GM18868 (cell line): Measurements from ENCODE around the gene SERTAD2.

Source experiments
- ATAC-seq: cut with Tn5 transposase; IDR thresholded peaks from one replicate; pipeline ENCODE4 v1.9.1; 2021; ENCODE audit warnings: mild to moderate bottlenecking, moderate library complexity; ENCODE audit not compliant: unreplicated experiment

The SERTAD2 gene

GRCh38 chr2:64609942-64610281, 43.8 kb downstream of the SERTAD2 start:
- no peak for ATAC-seq

- peak; percentile 27 for ATAC-seq
These were observed 44.3 kb downstream of the SERTAD2 start for GRCh38 chr2:64609227-64609941.

- ATAC-seq = no peak
These were observed 44.9 kb downstream of the SERTAD2 start for GRCh38 chr2:64608867-64609226.

GRCh38 chr2:64607381-64608304, 46.1 kb downstream of the SERTAD2 start:
- ATAC-seq = no peak

- ATAC-seq = peak; percentile 85
These were observed 47.0 kb downstream of the SERTAD2 start for GRCh38 chr2:64606479-64607363.

GRCh38 chr2:64605991-64606478, 47.7 kb downstream of the SERTAD2 start:
- ATAC-seq = no peak

GRCh38 chr2:64605026-64605471, 48.7 kb downstream of the SERTAD2 start:
- ATAC-seq = no peak

- no peak for ATAC-seq
These were observed 49.6 kb downstream of the SERTAD2 start for GRCh38 chr2:64604155-64604554.

- no peak for ATAC-seq
These were observed 51.3 kb downstream of the SERTAD2 start for GRCh38 chr2:64602436-64602835.

GRCh38 chr2:64601785-64602391, 51.8 kb downstream of the SERTAD2 start:
- no peak for ATAC-seq

GRCh38 chr2:64601034-64601754, 52.5 kb downstream of the SERTAD2 start:
- no peak for ATAC-seq

- no peak for ATAC-seq
These were observed 54.2 kb downstream of the SERTAD2 start for GRCh38 chr2:64599469-64599868.

GRCh38 chr2:64598226-64598625, 55.5 kb downstream of the SERTAD2 start:
- ATAC-seq = no peak

GRCh38 chr2:64595397-64596176, 58.1 kb downstream of the SERTAD2 start:
- ATAC-seq = no peak

- no peak for ATAC-seq
These were observed 59.3 kb downstream of the SERTAD2 start for GRCh38 chr2:64594226-64594989.

GRCh38 chr2:64593035-64593655, 60.6 kb downstream of the SERTAD2 start:
- no peak for ATAC-seq

- peak; percentile 62 for ATAC-seq
These were observed 62.5 kb downstream of the SERTAD2 start for GRCh38 chr2:64591188-64591587.

- no peak for ATAC-seq
These were observed 66.2 kb downstream of the SERTAD2 start for GRCh38 chr2:64587561-64587960.
